GM19328 (cell line): Measurements from ENCODE around the gene GPALPP1.
"Not testable (repeated sequence)": the region's sequence is repeated elsewhere in the genome, so short reads cannot be mapped to it uniquely, and the experiment has no call there.

Source experiments
- ATAC-seq: cut with Tn5 transposase; IDR thresholded peaks from one replicate; pipeline ENCODE4 v1.9.1; 2021; ENCODE audit warnings: mild to moderate bottlenecking, moderate library complexity; ENCODE audit not compliant: unreplicated experiment

GPALPP1 gene

DNA sequence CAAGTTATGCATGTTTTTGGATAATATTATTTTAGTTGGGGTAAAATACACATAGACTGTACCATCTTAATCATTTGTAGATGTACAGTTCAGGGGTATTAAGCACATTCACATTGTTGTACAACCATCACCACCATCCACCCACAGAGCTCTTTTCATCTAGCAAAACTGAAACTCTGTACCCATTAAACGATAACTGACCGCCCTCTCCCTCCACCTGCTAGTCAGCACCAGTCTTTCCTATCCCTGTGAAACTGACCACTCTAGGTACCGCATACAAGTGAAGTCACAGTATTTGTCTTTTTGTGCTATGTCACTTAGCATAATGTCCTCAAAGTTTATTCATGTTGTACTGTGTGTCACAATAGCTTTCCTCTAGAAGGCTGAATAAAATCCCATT lies 70.7 kb downstream of the GPALPP1 start:
- ATAC-seq = no peak

DNA sequence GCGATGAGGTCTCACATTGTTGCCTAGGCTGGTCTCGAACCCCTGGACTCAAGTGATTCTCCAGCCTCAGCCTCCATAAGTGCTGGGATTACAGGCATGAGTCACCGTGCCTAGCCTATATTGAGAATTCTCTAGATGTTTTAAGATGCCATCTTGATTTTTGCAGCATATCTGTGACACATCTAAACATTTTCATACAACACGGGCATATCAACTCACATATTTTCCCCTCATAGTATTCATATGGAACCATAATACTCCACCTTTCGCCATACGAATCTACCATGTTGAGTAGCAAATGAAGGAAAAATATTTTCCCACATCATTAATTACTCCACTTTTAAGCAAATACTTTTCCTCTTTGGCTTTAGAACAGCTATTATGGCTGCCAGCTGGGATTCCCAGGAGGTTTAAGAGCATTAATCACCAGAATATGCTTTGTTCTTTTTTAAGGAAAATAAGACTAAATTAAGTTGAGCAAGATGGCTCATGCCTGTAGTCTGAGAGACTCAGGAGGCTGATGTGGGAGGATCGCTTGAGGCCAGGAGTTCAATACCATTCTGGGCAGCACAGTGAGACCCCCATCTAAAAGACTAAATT lies 74.0 kb downstream of the GPALPP1 start:
- ATAC-seq = no peak

DNA sequence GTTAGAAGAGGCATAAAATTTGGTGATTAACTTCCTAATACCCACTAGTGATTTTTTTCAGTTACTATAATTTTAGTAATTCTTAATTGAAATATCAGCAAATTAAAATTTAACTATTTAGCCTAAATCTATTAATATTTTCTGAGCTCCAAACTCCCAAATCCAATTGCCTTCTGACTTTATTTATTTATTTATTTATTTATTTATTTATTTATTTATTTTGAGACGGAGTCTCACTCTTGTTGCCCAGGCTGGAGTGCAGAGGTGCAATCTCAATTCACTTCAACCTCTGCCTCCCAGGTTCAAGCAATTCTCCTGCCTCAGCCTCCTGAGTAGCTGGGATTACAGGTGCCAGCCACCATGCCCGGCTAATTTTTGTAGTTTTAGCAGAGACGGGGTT lies 74.6 kb downstream of the GPALPP1 start:
- ATAC-seq = not testable (repeated sequence)

DNA sequence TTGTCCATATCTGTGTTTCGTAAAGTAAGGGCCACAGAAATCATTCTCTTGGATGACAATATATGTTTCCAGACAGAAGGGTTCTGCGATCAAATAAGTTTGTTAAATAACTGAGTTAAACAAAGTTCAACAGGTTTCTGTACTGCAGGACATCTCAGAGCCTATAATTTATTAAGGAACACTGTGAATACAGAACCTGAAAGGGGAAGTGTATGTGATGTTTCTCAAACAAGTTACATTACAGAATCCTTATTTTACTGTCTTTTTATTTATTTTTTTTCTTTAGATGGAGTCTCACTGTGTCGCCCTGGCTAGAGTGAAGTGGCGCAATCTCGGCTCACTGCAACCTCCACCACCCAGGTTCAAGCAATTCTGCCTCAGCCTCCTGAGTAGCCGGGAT lies 75.6 kb downstream of the GPALPP1 start:
- ATAC-seq = no peak

DNA sequence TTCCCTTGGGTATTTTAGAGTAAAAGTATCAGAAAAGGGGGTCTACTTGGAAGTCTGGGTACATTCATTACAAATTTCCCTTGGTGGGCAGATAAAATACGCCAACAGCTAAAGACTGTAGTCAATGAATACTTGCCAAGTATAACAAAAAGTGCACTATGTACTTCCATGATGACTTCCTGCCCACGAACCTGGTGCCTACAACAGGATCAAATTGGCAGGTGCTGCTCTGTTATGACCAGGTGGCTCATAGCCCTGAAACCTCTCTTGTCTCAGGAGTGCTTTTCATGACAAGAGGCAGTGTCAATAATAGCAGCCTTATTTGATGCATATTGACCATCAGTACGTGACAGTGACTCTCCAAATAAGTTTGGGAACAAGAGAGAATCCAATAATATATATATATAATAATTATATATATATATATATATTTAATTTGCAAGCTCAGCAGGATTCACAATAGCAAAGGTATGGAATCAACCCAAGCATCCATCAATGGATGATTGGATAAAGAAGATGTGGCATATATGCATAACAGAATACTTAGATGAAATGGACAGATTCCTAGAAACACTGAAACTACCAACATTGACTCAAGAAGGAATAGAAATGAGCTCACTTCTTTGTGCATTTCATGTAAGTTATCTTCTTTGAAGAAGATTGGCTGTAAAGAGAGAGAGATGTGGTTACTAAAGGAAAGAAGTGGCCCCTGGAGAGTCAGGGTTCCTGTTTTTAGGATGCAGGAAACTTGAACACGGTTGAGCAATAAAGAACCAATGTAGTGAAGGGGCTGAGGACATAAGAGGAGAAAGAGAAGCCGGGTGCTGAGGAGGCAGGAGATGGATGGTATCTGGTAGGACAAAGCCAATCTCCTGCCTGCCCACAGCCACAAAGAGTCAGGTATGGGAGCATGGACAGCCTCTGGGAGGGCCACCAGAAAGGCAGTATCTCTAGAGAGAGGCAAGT lies 79.0 kb downstream of the GPALPP1 start:
- ATAC-seq = no peak

DNA sequence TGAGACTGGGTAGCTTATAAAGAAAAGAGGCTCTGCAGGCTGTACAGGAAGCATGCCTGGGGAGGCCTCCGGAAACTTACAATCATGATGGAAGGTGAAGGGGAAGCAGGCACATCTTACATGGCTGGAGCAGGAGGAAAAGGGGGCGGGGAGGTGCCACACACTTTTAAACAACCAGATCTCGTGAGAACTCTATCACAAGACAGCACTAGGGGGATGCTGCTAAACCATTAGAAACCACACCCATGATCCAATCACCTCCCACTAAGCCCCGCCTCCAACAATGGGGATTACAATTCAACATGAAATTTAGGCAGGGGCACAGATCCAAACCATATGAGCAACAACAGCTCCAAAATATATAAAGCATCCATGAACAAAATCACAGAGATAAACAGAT lies 84.5 kb downstream of the GPALPP1 start:
- no peak for ATAC-seq

DNA sequence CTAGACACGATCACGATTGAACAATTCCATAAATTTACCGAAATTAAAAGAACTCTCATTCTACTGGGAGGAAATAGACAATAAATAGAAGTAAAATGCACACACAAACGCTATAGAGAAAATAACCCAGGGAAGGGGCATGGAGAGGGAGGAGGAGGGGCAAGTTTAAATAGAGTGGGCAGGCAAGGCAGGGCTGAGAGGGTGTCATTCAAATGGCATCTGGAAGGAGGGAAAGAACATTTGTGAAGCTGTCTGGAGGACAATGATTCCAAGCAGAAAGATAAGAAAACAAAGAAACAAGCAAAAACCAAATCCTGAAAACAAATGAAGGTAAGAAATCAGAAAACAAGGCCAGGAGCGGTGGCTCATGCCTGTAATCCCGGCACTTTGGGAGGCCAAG lies 85.4 kb downstream of the GPALPP1 start:
- ATAC-seq = no peak

DNA sequence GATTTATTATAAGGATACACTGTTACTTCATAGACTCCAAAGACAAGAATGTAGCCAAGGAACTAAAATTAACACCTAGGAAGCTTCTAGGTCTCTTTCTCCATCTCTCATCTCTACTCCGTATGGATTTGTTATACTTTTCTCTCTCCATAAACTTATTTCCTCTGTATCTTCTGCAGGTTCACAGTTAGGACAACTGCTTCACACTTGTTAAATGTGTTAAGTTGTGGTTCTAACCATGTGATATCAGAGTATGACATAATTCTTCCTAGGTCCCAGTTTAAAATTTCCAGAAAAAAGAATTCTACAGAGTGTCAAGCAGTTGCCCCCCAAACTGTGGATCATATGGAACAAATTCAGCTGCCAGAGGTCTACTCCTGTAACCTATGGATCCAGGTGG lies 88.7 kb downstream of the GPALPP1 start:
- ATAC-seq = no peak
